Hepatic stellate cell (primary cell): ENCODE data around the gene IQCF6.
"Not testable (repeated sequence)": the region's sequence is repeated elsewhere in the genome, so short reads cannot be mapped to it uniquely, and the experiment has no call there.

ENCODE experiments used
- DNase-seq: peaks from one replicate; pipeline ENCODE4 v3.0.0; 2011; ENCODE audit warnings: low spot score

The IQCF6 gene

DNA sequence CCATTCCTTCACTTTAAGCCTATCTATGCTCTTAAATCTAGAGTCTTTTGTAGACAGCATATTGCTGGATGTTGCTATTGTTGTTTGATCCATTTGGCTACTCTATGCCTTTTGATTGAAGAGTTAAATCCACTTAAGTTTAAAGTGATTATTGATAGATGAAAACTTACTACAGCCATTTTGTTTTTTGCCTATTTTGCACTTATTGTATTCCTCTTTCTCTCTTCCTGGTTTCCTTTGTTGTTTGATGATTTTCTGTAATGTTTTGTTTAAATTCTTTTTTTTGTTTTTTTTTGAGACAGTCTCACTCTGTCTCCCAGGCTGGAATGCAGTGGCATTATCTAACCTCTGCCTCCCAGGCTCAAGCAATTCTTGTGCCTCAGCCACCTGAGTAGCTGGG is 19.8 kb downstream of the IQCF6 start:
- DNase-seq, result no peak

DNA sequence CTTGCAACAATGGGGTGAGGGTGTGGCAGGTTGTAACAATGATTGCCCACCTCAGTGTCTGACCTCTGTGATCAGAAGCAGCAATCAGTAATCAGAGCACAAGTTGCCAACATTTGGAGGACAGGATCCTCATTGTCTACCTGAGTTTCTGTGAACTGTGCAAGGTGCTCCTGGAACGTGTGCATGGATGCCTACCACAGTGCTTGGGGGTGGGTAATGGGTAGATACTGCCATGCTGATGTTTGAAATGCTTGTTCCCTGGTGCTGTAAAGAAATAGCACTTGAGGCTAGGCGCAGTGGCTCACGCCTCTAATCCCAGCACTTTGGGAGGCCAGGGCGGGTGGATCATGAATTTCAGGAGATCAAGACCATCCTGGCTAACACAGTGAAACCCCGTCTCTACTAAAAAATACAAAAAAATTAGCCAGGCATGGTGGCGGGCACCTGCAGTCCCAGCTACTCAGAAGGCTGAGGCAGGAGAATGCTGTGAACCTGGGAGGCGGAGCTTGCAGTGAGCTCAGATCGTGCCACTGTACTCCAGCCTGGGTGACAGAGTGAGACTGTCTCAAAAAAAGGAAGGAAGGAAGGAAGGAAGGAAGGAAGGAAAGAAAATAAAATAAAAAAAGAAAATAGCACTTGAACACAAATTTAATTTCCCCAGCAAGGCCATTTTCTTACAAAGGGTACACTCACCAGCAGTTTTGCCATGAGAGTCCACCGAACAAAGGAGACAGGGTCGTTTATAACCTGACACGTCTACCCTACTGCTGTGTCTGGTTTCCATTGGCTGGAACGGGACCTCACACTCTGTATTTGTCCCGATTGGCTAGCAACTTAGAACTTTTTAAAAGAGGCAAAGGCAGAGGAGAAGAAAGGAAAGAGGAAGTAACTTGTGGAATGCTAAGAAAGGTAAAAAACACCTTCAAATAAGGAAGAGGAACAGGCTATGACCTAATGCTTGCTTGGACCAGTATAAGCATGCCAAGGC is 25.0 kb downstream of the IQCF6 start:
- not testable (repeated sequence) for DNase-seq

DNA sequence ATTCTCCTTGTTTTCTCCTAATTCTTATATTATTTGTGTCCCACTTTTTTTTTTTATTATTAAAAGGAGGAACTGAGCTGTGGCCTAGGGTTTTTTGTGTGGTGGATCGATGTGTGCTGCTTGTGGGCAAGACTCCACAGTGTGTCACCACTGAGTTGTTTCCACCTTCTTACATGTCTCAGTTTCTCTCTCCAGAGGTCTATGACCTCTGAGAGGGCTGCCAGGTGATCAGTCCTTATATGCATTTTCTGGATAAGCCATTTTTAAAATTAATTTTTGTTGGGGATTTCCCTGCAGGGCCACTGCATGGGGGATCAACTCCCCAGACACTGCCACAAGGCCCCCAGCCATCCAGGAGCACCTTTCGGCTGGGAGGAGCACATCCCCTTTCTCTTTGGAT is 27.8 kb downstream of the IQCF6 start:
- DNase-seq, result no peak

GRCh38 chr3:51750878-51751277 is 28.2 kb downstream of the IQCF6 start:
- no peak for DNase-seq

- DNase-seq, result no peak
Measured at GRCh38 chr3:51748327-51748726, 30.7 kb downstream of the IQCF6 start.

GRCh38 chr3:51747840-51748239 is 31.2 kb downstream of the IQCF6 start:
- no peak for DNase-seq

DNA sequence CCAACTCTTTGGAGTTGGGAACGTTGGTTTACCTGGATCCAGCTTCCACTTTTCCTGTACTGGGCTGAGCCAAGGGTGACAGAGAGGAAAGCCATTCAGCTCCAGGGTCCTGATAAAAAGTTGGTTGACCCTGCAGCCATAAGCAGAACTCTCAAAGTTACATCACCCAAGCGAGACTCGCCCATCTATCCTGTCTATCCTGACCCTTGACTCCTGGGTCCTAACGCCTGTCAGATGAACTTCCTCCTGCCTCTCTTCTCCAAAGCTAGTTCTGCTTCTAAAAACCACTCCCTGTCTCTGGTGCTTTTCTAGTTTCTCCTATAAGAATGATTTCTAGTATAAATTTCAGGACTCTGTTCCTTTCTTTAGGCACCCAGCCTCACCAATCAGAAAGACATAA is 36.1 kb downstream of the IQCF6 start:
- not testable (repeated sequence) for DNase-seq

- DNase-seq, result not testable (repeated sequence)
Measured at GRCh38 chr3:51742320-51742719, 36.7 kb downstream of the IQCF6 start.

DNA sequence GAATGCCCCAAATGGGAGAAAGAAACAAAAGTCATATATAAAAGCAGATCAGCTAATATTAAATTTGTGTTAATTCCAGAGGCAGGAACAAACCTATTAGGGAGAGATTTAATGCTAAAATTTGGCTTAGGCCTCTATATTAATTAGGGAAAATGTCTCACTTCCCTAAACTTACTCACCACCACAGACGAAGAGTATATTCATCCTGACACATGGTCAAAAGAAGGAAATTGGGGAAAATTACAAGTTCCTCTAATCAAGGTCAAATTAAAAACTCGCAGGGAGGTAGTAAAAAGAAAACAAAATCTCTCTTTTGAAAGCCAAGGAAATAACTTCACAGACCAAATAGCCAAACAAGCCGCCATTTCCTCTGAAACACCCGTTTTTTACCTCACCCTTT is 39.9 kb downstream of the IQCF6 start:
- no peak for DNase-seq

DNA sequence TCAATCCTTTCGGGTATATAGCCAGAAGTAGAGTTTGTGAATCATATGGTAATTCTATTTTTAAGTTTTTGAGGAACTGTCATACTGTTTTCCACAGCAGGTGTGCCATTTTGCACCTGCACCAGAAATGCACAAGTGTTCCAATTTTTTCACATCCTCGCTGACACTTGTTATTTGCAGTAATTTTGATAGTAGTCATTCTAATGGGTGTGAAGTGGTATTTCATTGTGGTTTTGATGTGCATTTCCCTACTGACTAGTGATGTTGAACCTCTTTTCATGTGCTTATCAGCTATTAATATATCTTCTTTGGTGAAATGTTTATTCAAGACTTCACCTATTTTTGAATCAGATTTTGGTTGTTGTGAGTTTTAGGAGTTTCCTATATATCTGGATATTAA is 43.1 kb downstream of the IQCF6 start:
- DNase-seq, result no peak

GRCh38 chr3:51735039-51735438 is 44.0 kb downstream of the IQCF6 start:
- DNase-seq, result no peak

GRCh38 chr3:51734572-51734907 is 44.5 kb downstream of the IQCF6 start:
- DNase-seq, result no peak

DNA sequence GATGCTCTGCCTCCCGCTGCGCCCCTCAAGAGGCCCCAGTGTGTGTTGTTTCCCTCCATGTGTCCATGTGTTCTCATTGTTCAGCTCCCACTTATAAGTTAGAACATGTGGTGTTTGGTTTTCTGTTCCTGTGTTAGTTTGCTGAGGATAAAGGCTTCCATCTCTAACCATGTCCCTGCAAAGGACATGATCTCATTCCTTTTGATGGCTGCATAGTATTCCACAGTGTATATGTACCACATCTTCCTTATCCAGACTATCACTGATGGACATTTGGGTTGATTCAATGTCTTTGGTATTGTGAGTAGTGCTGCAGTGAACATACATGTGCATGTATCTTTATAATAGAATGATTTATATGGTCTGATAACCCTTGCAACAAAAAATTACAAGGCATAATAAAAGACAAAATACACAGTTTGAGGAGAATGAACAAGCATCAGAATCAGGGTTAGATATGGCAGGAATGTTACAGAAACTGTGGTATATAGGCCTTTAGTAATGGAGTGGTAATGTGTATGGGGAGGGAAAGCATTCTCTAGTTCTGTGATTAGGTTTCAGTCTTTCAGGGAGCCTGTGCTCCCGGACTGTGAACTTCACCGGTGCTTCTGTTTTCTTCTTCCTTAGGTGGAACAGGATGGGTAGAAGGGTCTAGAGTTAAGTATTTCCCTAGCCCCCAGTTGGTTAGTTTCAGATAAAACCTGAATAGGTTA is 45.0 kb downstream of the IQCF6 start:
- DNase-seq, result no peak

- no peak for DNase-seq
Measured at GRCh38 chr3:51729042-51729633, 49.9 kb downstream of the IQCF6 start.
